ENCODE data around the gene HECTD1. TPM values are rescaled to one million over a fixed set of nuclear protein-coding genes. Genes with fewer than 3 reads are reported as not detected.

The HECTD1 gene
- total and polyA plus RNA-seq, 10 of the 15 experiments (the other 5 are each of a cell fraction or from before 2014, with no cell fraction given), result 27.3 to 116 (median 57.7) TPM

GRCh38 chr14:31209605-31210004, 2.0 kb upstream of the HECTD1 start (continued):
- TF ChIP-seq TARDBP (IDR thresholded peaks at IDR 0.05; ENCODE audit: borderline replicate concordance) (no peak), HCFC1 (IDR thresholded peaks at IDR 0.05; ENCODE audit: low read length) (no peak), CUX1 (IDR thresholded peaks at IDR 0.05; ENCODE audit: insufficient replicate concordance, low read depth, low read length) (no peak), EZH2 (IDR thresholded peaks at IDR 0.05; ENCODE audit: borderline replicate concordance, control insufficient read depth, low read depth, low read length) (no peak), BRCA1 (IDR thresholded peaks at IDR 0.05; ENCODE audit: low read depth, low read length) (no peak), BACH1 (IDR thresholded peaks at IDR 0.05; ENCODE audit: borderline replicate concordance) (no peak), KLF5 (IDR thresholded peaks at IDR 0.05; ENCODE audit: partially characterized antibody) (no peak), RELA (IDR thresholded peaks at IDR 0.05; ENCODE audit: borderline replicate concordance, partially characterized antibody) (no peak)
